Heart right ventricle (tissue), 16 donors: ENCODE measurements around the gene TLN1. TPM values are rescaled to one million over a fixed set of nuclear protein-coding genes. Genes with fewer than 3 reads are reported as not detected.
A peak's percentile ranks its signal among the peaks of the same experiment; 100 is the strongest.

Experiments used
- ATAC-seq, 8 donors: fragments of 200-7000 bp; cut with Tn5 transposase; one replicate each; pipeline ENCODE4 v1.9.1; 2020; ENCODE audit warnings: mild to moderate bottlenecking in 8 of 8, moderate library complexity in 8 of 8, moderate number of reproducible peaks in 1 of 8
- DNase-seq, 2 donors: peaks; one replicate each; pipeline ENCODE4 v3.0.0-alpha.2; 2020
- H3K27ac ChIP-seq, 10 donors: fragments of 200-600 bp; sonication (generic) in 2 of 10; one replicate each; pipeline versions ENCODE4 v1.5.0 to v1.8.0; 2020 to 2022; ENCODE audit warnings: mild to moderate bottlenecking in 3 of 10
- H3K27me3 ChIP-seq, 7 donors: fragments of 200-600 bp; one replicate each; pipeline ENCODE4 v1.8.0; 2021 to 2022; ENCODE audit warnings: mild to moderate bottlenecking in 2 of 7
- H3K36me3 ChIP-seq, 9 donors: fragments of 200-600 bp; sonication (generic) in 1 of 9; one replicate each; pipeline versions ENCODE4 v1.5.0 to v1.8.0; 2020 to 2022; ENCODE audit warnings: mild to moderate bottlenecking in 2 of 9
- H3K4me1 ChIP-seq, 9 donors: fragments of 200-600 bp; sonication (generic) in 1 of 9; one replicate each; pipeline versions ENCODE4 v1.5.0 to v1.8.0; 2020 to 2022; ENCODE audit warnings: mild to moderate bottlenecking in 4 of 9
- H3K4me3 ChIP-seq, 10 donors: fragments of 200-600 bp; sonication (generic) in 2 of 10; one replicate each; pipeline versions ENCODE4 v1.5.0 to v1.8.0; 2020 to 2022; ENCODE audit warnings: mild to moderate bottlenecking in 7 of 10, moderate library complexity in 2 of 10
- H3K9me3 ChIP-seq, 11 donors: fragments of 200-600 bp in 10 of 11; sonication (generic) in 2 of 11; one replicate each; pipeline versions ENCODE4 v1.5.0 to v1.8.0; 2013 to 2022; ENCODE audit warnings: mild to moderate bottlenecking in 2 of 11, control low read depth in 1 of 11, moderate library complexity in 1 of 11
- WGBS, 2 donors: extraction: QIAGEN DNeasy Blood & Tissue Kit; methylation state at CpG; one replicate each; pipeline ENCODE4 v1.1.7; 2013; ENCODE audit warnings: inconsistent platforms in 1 of 2; 5-methylcytosine and 5-hydroxymethylcytosine counted together
- intact Hi-C, 10 donors: fragments of 100-400 bp; cut with DNase I; formaldehyde crosslinking; loops; one replicate each; pipeline versions ENCODE4 v1.11.1 to v1.14.2; 2022
- polyA plus RNA-seq, 2 donors: library from polyadenylated mRNA; stranded (reverse); fragments of 200-250 nt; gene quantifications; one replicate each; pipeline ENCODE4 v1.2.3, GENCODE V29; 2013
- total RNA-seq, 10 donors: library from RNA; stranded (reverse); fragmentation: NEBNext Ultra II Directional in 3 of 10; extraction: Animal tissue kit (Norgen Biotek cat#: 25700) in 3 of 10; gene quantifications; one replicate each; pipeline versions ENCODE4 v1.2.1 to v1.2.4, GENCODE V29; 2021 to 2023
- TF ChIP-seq, protein P1 (sequence below), 9 donors: fragments of 200-600 bp; sonication (generic) in 2 of 9; IDR thresholded peaks; one replicate each; pipeline versions ENCODE4 v1.5.0 to v1.8.0; 2021 to 2022; ENCODE audit warnings: antibody characterized with exemption in 9 of 9, mild to moderate bottlenecking in 5 of 9, moderate library complexity in 1 of 9
- donor health status: Arrhythmogenic right ventricular cardiomyopathy.
- donor health status: ischemic (EF 13 %, LVEDD 7.1; RV severe dilation, severe dysfunction).
- donor health status: healthy with polysubstance abuse.
- donor health status: DM: no; HTN: yes; CAD: no.
- donor health status: DM: no; HTN: no; CAD: no.
- donor health status: ischemic (EF 25% LVEDD 6.9; RV normal size, moderate dysfunction).
- donor health status: ischemic (EF 25% LVEDD 5.7; RV mildly dilated, moderate dysfunction).
- donor health status: healthy.
- donor health status: DM: yes; HTN: yes; CAD: no.
- donor health status: Ischemic cardiomyopathy.
- donor health status: ischemic (EF 35%, LVEDD 5.7; RV mildly dilated, moderate dysfunction).
- donor health status: nonischemic (EF 11% LVEDD 7.7; RV severe dilation, severe dysfunction).
- donor health status: DM: yes; HTN: yes; CAD: no.
- donor health status: PGD.
- donor health status: ischemic (EF 29% LVEDD 5.4; RV normal size, mild dysfunction).
- donor health status: nonischemic (EF 23%, LVEDD 6.1; RV moderate dilation, normal function).

TLN1 gene
- total and polyA plus RNA-seq, 12 donors, result 99.6 to 323 (median 238) TPM

DNA sequence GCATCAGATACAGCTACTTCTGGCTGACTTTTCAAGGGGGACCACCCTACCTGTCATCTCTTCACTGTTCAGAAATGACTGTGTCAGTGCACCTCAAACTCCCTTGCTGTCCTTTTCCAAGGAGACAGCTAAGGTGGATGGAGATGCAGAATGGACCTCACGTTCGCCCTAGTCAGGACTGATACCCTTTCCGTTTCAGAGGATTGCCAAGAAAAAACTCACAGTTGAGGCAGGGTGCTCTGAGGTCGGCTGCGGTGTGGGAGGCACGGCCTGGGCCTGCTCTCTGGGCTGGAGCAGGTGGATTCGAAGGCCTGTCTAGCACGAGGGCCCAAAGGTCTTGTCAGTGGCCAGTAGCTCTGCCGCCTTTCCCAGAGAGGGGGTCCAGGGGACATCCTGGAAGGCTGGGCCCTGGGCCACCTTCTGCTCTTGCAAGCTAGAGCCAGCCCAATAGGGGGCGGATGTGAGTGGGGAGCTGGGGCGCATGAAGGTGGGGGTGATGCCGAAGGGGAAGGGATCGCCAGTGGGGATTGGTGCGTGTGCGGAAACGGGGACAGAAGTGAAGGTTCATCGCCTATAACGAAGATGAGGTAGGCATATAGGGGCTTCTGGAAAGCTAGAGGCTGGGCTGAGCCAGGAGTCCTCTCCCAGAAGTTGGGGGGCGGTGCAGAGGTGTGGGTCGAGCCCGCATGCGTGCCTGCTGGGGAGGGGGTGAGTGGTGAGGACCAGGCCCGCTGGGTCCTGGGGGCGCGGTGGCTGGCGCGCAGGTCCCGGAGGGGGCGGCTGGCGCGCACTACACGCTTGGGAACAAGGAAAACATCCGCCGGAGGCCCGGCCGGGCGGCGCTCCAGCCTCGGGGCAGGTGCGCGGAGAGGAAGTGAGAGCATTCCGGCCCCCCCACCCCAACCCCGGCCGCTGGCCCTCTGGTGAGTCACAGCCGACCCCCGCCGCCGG is 24.6 kb upstream of the TLN1 start:
- peak; percentile 76 to 85 for DNase-seq
- TF ChIP-seq, protein P1, sequence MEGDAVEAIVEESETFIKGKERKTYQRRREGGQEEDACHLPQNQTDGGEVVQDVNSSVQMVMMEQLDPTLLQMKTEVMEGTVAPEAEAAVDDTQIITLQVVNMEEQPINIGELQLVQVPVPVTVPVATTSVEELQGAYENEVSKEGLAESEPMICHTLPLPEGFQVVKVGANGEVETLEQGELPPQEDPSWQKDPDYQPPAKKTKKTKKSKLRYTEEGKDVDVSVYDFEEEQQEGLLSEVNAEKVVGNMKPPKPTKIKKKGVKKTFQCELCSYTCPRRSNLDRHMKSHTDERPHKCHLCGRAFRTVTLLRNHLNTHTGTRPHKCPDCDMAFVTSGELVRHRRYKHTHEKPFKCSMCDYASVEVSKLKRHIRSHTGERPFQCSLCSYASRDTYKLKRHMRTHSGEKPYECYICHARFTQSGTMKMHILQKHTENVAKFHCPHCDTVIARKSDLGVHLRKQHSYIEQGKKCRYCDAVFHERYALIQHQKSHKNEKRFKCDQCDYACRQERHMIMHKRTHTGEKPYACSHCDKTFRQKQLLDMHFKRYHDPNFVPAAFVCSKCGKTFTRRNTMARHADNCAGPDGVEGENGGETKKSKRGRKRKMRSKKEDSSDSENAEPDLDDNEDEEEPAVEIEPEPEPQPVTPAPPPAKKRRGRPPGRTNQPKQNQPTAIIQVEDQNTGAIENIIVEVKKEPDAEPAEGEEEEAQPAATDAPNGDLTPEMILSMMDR (IDR thresholded peaks at IDR 0.05), result peak; percentile 20 to 67 (median 60)
- H3K36me3 ChIP-seq, result peaks cover 0 to 41% (median 33%) of the 10 kb centered on the region in 9 donors
- no peaks in the 10 kb centered on the region for H3K9me3 ChIP-seq
- whole genome bisulfite sequencing, 2 donors, result 12% methylated on average over 46 to 48 of the region's 48 CpGs
- peak overlapping the region; percentile 44 to 73 (median 60) for H3K4me3 ChIP-seq
- ATAC-seq, result peak; percentile 81 to 91 (median 86)
- H3K27me3 ChIP-seq, result no peaks in the 10 kb centered on the region
- intact Hi-C loops, result loop anchor here in 2 of 10 donors (5.0 to 10.0 kb wide), 2 partner anchors 56 to 112 kb away; partner anchors contain the start of gene SPAG8 (in 1 of the 2)
- peaks cover 0 to 55% (median 29%) of the 10 kb centered on the region in 9 donors for H3K4me1 ChIP-seq
- H3K27ac ChIP-seq, result peak overlapping the region; percentile 81 to 95 (median 91)

DNA sequence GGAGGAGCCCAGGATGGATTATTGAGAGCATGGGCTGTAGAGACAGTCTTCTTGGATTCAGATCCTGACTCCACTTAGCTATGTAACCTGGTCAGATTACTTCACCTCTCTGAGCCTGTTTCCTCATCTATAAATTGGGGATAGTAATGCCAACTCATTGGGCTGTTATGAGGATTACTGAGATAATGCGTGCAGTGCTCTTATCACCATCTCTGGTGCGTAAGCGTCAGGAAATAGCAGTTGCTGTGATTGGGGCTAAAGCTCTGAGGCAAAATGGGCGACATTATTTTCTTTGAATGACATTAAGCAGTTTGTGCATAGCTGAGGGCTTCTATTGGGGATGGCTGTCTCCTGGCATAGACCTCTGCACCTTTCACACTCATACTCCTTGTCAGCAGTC is 23.1 kb upstream of the TLN1 start:
- intact Hi-C loops, result loop anchor here in 2 of 10 donors (5.0 to 10.0 kb wide), 2 partner anchors 57 to 110 kb away; partner anchors contain the start of gene SPAG8 (in 1 of the 2)
- H3K27ac ChIP-seq, result no peak overlapping the region
- H3K4me1 ChIP-seq, result peaks cover 4 to 57% (median 37%) of the 10 kb centered on the region in 9 donors
- no peaks in the 10 kb centered on the region for H3K9me3 ChIP-seq
- TF ChIP-seq, protein P1 (IDR thresholded peaks at IDR 0.05), result no peak
- H3K27me3 ChIP-seq, result no peaks in the 10 kb centered on the region
- WGBS, 2 donors, result 91 to 93% methylated on average over 4 of the region's 4 CpGs
- peaks cover 0 to 52% (median 44%) of the 10 kb centered on the region in 9 donors for H3K36me3 ChIP-seq
- ATAC-seq, result no peak
- H3K4me3 ChIP-seq, result no peak overlapping the region
- no peak for DNase-seq

DNA sequence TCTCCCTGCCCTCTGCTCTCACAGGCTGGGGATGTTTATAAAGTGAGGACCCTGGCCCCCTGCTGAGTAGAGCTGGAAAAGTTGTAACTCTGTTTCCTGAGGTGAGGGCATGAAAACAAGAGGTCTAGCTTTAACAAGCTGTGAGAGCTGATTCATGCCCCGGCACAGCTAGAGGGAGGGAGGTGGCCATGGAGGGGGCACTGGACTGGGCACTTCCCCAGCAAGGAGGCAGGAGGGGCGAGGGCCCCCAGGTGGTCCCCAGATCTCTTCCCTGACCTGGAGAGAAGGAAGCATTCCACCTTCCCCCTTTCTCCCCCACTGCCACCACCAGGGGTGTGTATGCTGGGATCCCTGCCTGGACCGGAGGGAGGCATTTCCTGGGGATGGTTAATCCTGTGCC is 22.3 kb upstream of the TLN1 start, which contains the start of gene MSMP:
MSMP (minus strand) TSS at position 13 of the 400 bp plus-strand sequence. CDS start 147 bp downstream, outside the sequence.
- Histone ChIP-seq H3K4me1 (peaks cover 7 to 62% (median 43%) of the 10 kb centered on the region in 9 donors), H3K36me3 (peaks cover 0 to 52% (median 44%) of the 10 kb centered on the region in 9 donors), H3K4me3 (no peak within 1 kb of the TSS), H3K9me3 (no peaks in the 10 kb centered on the region), H3K27ac (no peak within 1 kb of the TSS), H3K27me3 (no peaks in the 10 kb centered on the region)
- 43 to 45% methylated on average over 3 of the region's 3 CpGs for WGBS, 2 donors
- intact Hi-C loops, result loop anchor here in 1 of 10 donors (10.0 kb wide), 1 partner anchor 109 kb away; no protein-coding TSS in a partner anchor
- ATAC-seq (no peak), DNase-seq (no peak)
- TF ChIP-seq, protein P1 (IDR thresholded peaks at IDR 0.05), result no peak

DNA sequence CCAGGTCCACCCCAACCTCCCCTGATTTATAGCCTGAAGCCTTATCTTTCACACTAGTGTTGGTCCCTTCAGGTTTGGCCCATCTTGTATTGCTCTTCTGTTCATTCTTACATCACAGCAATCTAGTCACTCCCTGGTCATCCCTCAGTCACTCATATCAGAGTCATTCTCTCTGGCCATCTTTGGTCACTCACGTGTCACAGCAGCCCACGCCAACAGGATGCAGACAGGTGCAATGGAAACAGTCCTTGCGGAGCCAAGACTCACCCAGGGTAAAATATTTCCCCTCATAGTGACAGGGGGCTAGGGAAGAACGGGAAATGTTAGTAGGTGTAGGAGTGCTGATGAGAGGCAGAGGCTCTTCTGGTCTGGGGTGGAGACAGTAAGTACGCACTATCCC is 21.5 kb upstream of the TLN1 start:
- TF ChIP-seq, protein P1 (IDR thresholded peaks at IDR 0.05), result no peak
- peaks cover 7 to 54% (median 36%) of the 10 kb centered on the region in 9 donors for H3K4me1 ChIP-seq
- H3K27me3 ChIP-seq, result no peaks in the 10 kb centered on the region
- no peak overlapping the region for H3K4me3 ChIP-seq
- DNase-seq, result no peak
- peaks cover 0 to 52% (median 44%) of the 10 kb centered on the region in 9 donors for H3K36me3 ChIP-seq
- no peak for ATAC-seq
- no peaks in the 10 kb centered on the region for H3K9me3 ChIP-seq
- intact Hi-C loops, result loop anchor here in 1 of 10 donors (10.0 kb wide), 1 partner anchor 109 kb away; no protein-coding TSS in a partner anchor
- no peak overlapping the region for H3K27ac ChIP-seq
- WGBS, 2 donors, result 86 to 89% methylated on average over 5 of the region's 5 CpGs
